ENCODE measurements around the gene TEX35.

Gene TEX35

GRCh38 chr1:178486100-178487069 is 26.5 kb upstream of the TEX35 start:
- TF ChIP-seq BHLHE40 (IDR thresholded peaks at IDR 0.05; ENCODE audit: borderline replicate concordance) = no peak
- TF ChIP-seq ZNF384 (IDR thresholded peaks at IDR 0.05) = no peak
- no peak for TF ChIP-seq FOXK2 (IDR thresholded peaks at IDR 0.05)
- TF ChIP-seq SUZ12 (IDR thresholded peaks at IDR 0.05) = no peak
- no peak for TF ChIP-seq PKNOX1 (IDR thresholded peaks at IDR 0.05)
- no peak for TF ChIP-seq L3MBTL2 (conservative IDR thresholded peaks at IDR 0.05)
- TF ChIP-seq HDGF (IDR thresholded peaks at IDR 0.05; ENCODE audit: borderline replicate concordance) = no peak
- no peak for TF ChIP-seq ARNT (IDR thresholded peaks at IDR 0.05)
- TF ChIP-seq FOXM1 (IDR thresholded peaks at IDR 0.05; ENCODE audit: borderline replicate concordance) = no peak
- TF ChIP-seq SP1 (IDR thresholded peaks at IDR 0.05) = no peak
- no peak for TF ChIP-seq LEF1 (IDR thresholded peaks at IDR 0.05; ENCODE audit: borderline replicate concordance)
- TF ChIP-seq CTBP1 (IDR thresholded peaks at IDR 0.05; ENCODE audit: borderline replicate concordance) = no peak
- TF ChIP-seq NFRKB (IDR thresholded peaks at IDR 0.05) = no peak
- TF ChIP-seq ELF4 (IDR thresholded peaks at IDR 0.05) = no peak
- TF ChIP-seq TARDBP (IDR thresholded peaks at IDR 0.05) = no peak
- no peak for TF ChIP-seq FOXA1 (IDR thresholded peaks at IDR 0.05)
- POLR2A ChIA-PET = no interaction called here
- no peak for DNase-seq (ENCODE audit: extremely low spot score)
- CTCF ChIA-PET = no interaction called here

GRCh38 chr1:178487070-178487615 is 25.8 kb upstream of the TEX35 start:
- POLR2A ChIA-PET = no interaction called here
- no peak for DNase-seq (ENCODE audit: extremely low spot score)
- CTCF ChIA-PET = no interaction called here

GRCh38 chr1:178488393-178488792 is 24.5 kb upstream of the TEX35 start:
- DNase-seq (ENCODE audit: extremely low spot score) = no peak
- ChIA-PET POLR2A (no interaction called here), CTCF (no interaction called here)
- TF ChIP-seq FOXK2 (IDR thresholded peaks at IDR 0.05) (no peak), PKNOX1 (IDR thresholded peaks at IDR 0.05) (no peak), CTBP1 (IDR thresholded peaks at IDR 0.05; ENCODE audit: borderline replicate concordance) (no peak), NFRKB (IDR thresholded peaks at IDR 0.05) (no peak), ELF4 (IDR thresholded peaks at IDR 0.05) (no peak), TARDBP (IDR thresholded peaks at IDR 0.05) (no peak), HDGF (IDR thresholded peaks at IDR 0.05; ENCODE audit: borderline replicate concordance) (no peak), FOXA1 (IDR thresholded peaks at IDR 0.05) (no peak), LEF1 (IDR thresholded peaks at IDR 0.05; ENCODE audit: borderline replicate concordance) (no peak), FOXM1 (IDR thresholded peaks at IDR 0.05; ENCODE audit: borderline replicate concordance) (no peak)

More at GRCh38 chr1:178487070-178487615, 25.8 kb upstream of the TEX35 start:
- TF ChIP-seq ELF4 (IDR thresholded peaks at IDR 0.05) = no peak
- no peak for TF ChIP-seq LEF1 (IDR thresholded peaks at IDR 0.05; ENCODE audit: borderline replicate concordance)
- no peak for TF ChIP-seq FOXA1 (IDR thresholded peaks at IDR 0.05)
- no peak for TF ChIP-seq ARNT (IDR thresholded peaks at IDR 0.05)
- TF ChIP-seq BHLHE40 (IDR thresholded peaks at IDR 0.05; ENCODE audit: borderline replicate concordance) = no peak
- TF ChIP-seq CTBP1 (IDR thresholded peaks at IDR 0.05; ENCODE audit: borderline replicate concordance) = no peak
- TF ChIP-seq SUZ12 (IDR thresholded peaks at IDR 0.05) = no peak
- no peak for TF ChIP-seq HDGF (IDR thresholded peaks at IDR 0.05; ENCODE audit: borderline replicate concordance)
- TF ChIP-seq ZNF384 (IDR thresholded peaks at IDR 0.05) = no peak
- TF ChIP-seq L3MBTL2 (conservative IDR thresholded peaks at IDR 0.05) = no peak
- no peak for TF ChIP-seq NFRKB (IDR thresholded peaks at IDR 0.05)
- no peak for TF ChIP-seq SP1 (IDR thresholded peaks at IDR 0.05)
- TF ChIP-seq PKNOX1 (IDR thresholded peaks at IDR 0.05) = no peak
- no peak for TF ChIP-seq FOXK2 (IDR thresholded peaks at IDR 0.05)
- no peak for TF ChIP-seq FOXM1 (IDR thresholded peaks at IDR 0.05; ENCODE audit: borderline replicate concordance)
- TF ChIP-seq TARDBP (IDR thresholded peaks at IDR 0.05) = no peak

GRCh38 chr1:178489399-178489798 is 23.5 kb upstream of the TEX35 start:
- ChIA-PET CTCF (no interaction called here), POLR2A (no interaction called here)
- no peak for DNase-seq (ENCODE audit: extremely low spot score)
- no peak for TF ChIP-seq SUZ12 (IDR thresholded peaks at IDR 0.05)
- TF ChIP-seq L3MBTL2 (conservative IDR thresholded peaks at IDR 0.05) = no peak
- TF ChIP-seq TARDBP (IDR thresholded peaks at IDR 0.05) = no peak
- TF ChIP-seq FOXK2 (IDR thresholded peaks at IDR 0.05) = no peak
- TF ChIP-seq ARNT (IDR thresholded peaks at IDR 0.05) = no peak
- TF ChIP-seq CTBP1 (IDR thresholded peaks at IDR 0.05; ENCODE audit: borderline replicate concordance) = no peak
- TF ChIP-seq FOXM1 (IDR thresholded peaks at IDR 0.05; ENCODE audit: borderline replicate concordance) = no peak
- TF ChIP-seq SP1 (IDR thresholded peaks at IDR 0.05) = no peak
- TF ChIP-seq ELF4 (IDR thresholded peaks at IDR 0.05) = no peak

- TF ChIP-seq L3MBTL2 (conservative IDR thresholded peaks at IDR 0.05) = no peak
- no peak for TF ChIP-seq NFRKB (IDR thresholded peaks at IDR 0.05)
- ChIA-PET POLR2A (no interaction called here), CTCF (no interaction called here)
- DNase-seq (ENCODE audit: extremely low spot score) = no peak
Measured at GRCh38 chr1:178490136-178490535, 22.8 kb upstream of the TEX35 start.

- CTCF ChIA-PET = no interaction called here
- POLR2A ChIA-PET = no interaction called here
- no peak for TF ChIP-seq BHLHE40 (IDR thresholded peaks at IDR 0.05; ENCODE audit: borderline replicate concordance)
- no peak for TF ChIP-seq LEF1 (IDR thresholded peaks at IDR 0.05; ENCODE audit: borderline replicate concordance)
- TF ChIP-seq ELF4 (IDR thresholded peaks at IDR 0.05) = no peak
- no peak for TF ChIP-seq ZNF384 (IDR thresholded peaks at IDR 0.05)
- no peak for TF ChIP-seq HDGF (IDR thresholded peaks at IDR 0.05; ENCODE audit: borderline replicate concordance)
- TF ChIP-seq FOXA1 (IDR thresholded peaks at IDR 0.05) = no peak
- TF ChIP-seq SUZ12 (IDR thresholded peaks at IDR 0.05) = no peak
- no peak for TF ChIP-seq FOXM1 (IDR thresholded peaks at IDR 0.05; ENCODE audit: borderline replicate concordance)
- no peak for TF ChIP-seq SP1 (IDR thresholded peaks at IDR 0.05)
- TF ChIP-seq L3MBTL2 (conservative IDR thresholded peaks at IDR 0.05) = no peak
- TF ChIP-seq NFRKB (IDR thresholded peaks at IDR 0.05) = no peak
- TF ChIP-seq CTBP1 (IDR thresholded peaks at IDR 0.05; ENCODE audit: borderline replicate concordance) = no peak
- no peak for TF ChIP-seq ARNT (IDR thresholded peaks at IDR 0.05)
- no peak for DNase-seq (ENCODE audit: extremely low spot score)
Measured at GRCh38 chr1:178490967-178491366, 21.9 kb upstream of the TEX35 start.
